Measurements from ENCODE around the gene ATP1B4. TPM values are rescaled to one million over a fixed set of nuclear protein-coding genes. Genes with fewer than 3 reads are reported as not detected.

The ATP1B4 gene
- total RNA-seq, 2 donors from 2014 or later: not detected

DNA sequence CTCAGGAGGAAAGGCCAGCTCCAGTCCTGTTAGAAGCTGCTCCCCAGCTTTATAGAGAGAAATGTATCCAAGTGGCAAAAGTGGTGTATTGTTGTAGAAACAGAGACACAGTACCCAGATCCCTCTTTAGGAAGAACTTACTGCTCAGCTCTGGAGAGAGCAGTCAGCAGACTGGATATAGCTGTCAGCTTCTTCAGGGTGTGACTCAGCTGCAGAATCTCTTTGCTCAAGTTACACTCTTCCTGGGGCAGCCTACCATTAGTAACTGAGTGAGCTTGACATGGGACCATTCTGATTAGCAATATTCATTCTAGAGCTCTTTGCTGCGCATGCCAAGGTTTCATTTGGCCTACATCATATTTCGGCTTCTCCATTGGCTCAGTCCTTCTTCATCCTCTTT lies 40.5 kb downstream of the ATP1B4 start:
- DNase-seq: no peak
- Histone ChIP-seq H3K4me3 (no peak overlapping the region), H3K27ac (no peak overlapping the region), H3K27me3 (no peaks in the 10 kb centered on the region), H3K36me3 (no peaks in the 10 kb centered on the region), H3K4me1 (no peaks in the 10 kb centered on the region), H3K9ac (ENCODE audit: low read depth in 2 of 2, low read length in 2 of 2) (no peak overlapping the region), H3K9me3 (no peaks in the 10 kb centered on the region)
- TF ChIP-seq CTCF (IDR thresholded peaks at IDR 0.05): no peak
- intact Hi-C loops (cut with DNase I): no loop called here

DNA sequence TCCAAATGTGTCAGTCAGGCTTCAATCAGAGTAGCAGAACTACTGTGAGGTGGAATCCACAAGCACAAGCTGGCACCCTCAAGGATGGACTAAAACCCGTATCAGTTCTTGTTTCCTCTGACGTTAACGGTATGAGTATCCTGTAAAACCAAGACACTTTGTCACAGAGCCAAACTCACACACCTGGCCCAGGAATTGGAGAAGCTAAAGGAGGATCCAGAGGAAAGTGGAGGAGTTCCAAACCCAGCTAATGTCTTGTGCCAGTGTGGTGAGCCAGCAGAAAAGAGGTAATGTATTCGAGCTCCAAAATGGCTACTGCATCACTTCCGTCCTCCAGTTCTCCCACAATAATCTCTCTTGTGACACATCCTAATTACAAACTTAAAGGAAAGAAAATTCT lies 44.7 kb downstream of the ATP1B4 start:
- no peaks in the 10 kb centered on the region for H3K36me3 ChIP-seq
- no peak overlapping the region for H3K4me3 ChIP-seq
- H3K27ac ChIP-seq: no peak overlapping the region
- no peak for TF ChIP-seq CTCF (IDR thresholded peaks at IDR 0.05)
- intact Hi-C loops (cut with DNase I): no loop called here
- no peaks in the 10 kb centered on the region for H3K27me3 ChIP-seq
- H3K9ac ChIP-seq (ENCODE audit: low read depth in 2 of 2, low read length in 2 of 2): no peak overlapping the region
- no peaks in the 10 kb centered on the region for H3K4me1 ChIP-seq
- H3K9me3 ChIP-seq: no peaks in the 10 kb centered on the region
- no peak for DNase-seq

DNA sequence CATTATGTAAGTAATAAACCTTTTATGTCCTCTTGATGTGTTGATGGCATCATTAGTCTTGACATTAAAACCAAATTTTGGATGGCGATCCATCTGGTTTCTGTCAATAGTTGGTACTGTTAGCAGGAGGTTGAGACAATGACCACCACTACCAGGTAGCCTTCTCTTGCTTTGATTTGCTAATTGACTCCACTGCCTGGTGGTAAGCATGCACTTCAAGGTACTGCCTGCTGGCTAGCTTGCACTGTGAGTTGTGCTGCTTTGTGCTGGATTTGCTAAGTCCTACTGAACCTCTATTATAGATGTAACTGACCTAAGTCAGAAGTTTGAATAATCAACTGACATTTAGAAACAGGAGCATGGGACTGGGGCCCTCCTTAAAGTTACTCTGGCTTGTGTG lies 46.3 kb downstream of the ATP1B4 start:
- H3K4me1 ChIP-seq: no peaks in the 10 kb centered on the region
- H3K9ac ChIP-seq (ENCODE audit: low read depth in 2 of 2, low read length in 2 of 2): no peak overlapping the region
- H3K27ac ChIP-seq: no peak overlapping the region
- H3K4me3 ChIP-seq: no peak overlapping the region
- no peaks in the 10 kb centered on the region for H3K27me3 ChIP-seq
- no peaks in the 10 kb centered on the region for H3K36me3 ChIP-seq
- no peak for DNase-seq
- no peaks in the 10 kb centered on the region for H3K9me3 ChIP-seq
- intact Hi-C loops (cut with DNase I): no loop called here
- no peak for TF ChIP-seq CTCF (IDR thresholded peaks at IDR 0.05)

DNA sequence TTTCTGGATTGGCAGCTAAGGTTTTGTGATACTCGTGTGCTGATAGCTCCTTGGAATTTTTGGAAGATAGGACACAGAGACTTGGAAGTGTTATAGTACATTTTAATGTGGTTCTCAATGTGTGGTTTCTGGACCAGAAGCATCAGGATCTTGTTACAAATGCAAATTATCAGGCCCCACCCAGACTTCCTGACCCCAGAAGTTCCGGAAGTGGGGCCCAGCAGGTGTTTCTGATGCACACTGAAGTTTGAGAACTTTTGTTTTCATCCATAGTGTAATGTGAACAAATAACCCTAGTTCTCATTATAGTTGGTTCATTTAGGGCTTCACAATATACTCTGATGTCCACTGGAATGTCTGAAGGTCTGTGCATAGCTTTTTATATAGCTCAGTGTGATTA lies 57.6 kb downstream of the ATP1B4 start:
- TF ChIP-seq CTCF (IDR thresholded peaks at IDR 0.05): no peak
- Histone ChIP-seq H3K4me3 (no peak overlapping the region), H3K27me3 (no peaks in the 10 kb centered on the region), H3K9ac (ENCODE audit: low read depth in 2 of 2, low read length in 2 of 2) (no peak overlapping the region), H3K9me3 (no peaks in the 10 kb centered on the region), H3K27ac (no peak overlapping the region), H3K36me3 (no peaks in the 10 kb centered on the region), H3K4me1 (no peaks in the 10 kb centered on the region)
- no peak for DNase-seq
- intact Hi-C loops (cut with DNase I): no loop called here

GRCh38 chrX:120426599-120426998 lies 64.7 kb downstream of the ATP1B4 start:
- Histone ChIP-seq H3K27ac (no peak overlapping the region), H3K4me3 (no peak overlapping the region), H3K27me3 (no peaks in the 10 kb centered on the region), H3K4me1 (no peaks in the 10 kb centered on the region), H3K9ac (ENCODE audit: low read depth in 2 of 2, low read length in 2 of 2) (no peak overlapping the region), H3K9me3 (no peaks in the 10 kb centered on the region), H3K36me3 (no peaks in the 10 kb centered on the region)
- no peak for DNase-seq
- intact Hi-C loops (cut with DNase I): no loop called here
- TF ChIP-seq CTCF (IDR thresholded peaks at IDR 0.05): no peak

GRCh38 chrX:120428309-120428708 lies 66.4 kb downstream of the ATP1B4 start:
- Histone ChIP-seq H3K4me3 (no peak overlapping the region), H3K36me3 (no peaks in the 10 kb centered on the region), H3K27me3 (no peaks in the 10 kb centered on the region), H3K9ac (ENCODE audit: low read depth in 2 of 2, low read length in 2 of 2) (no peak overlapping the region), H3K27ac (no peak overlapping the region), H3K9me3 (no peaks in the 10 kb centered on the region), H3K4me1 (no peaks in the 10 kb centered on the region)
- TF ChIP-seq CTCF (IDR thresholded peaks at IDR 0.05): no peak
- DNase-seq: no peak
- intact Hi-C loops (cut with DNase I): no loop called here
